OCI-LY7 (cell line): Measurements from ENCODE around the gene NIPBL.

Experiments used
- CTCF ChIP-seq: fragments of 200-600 bp; sonication (generic); conservative IDR thresholded peaks from 2 replicates; pipeline ENCODE4 v1.5.1; 2014; ENCODE audit warnings: mild to moderate bottlenecking, antibody characterized with exemption, low read length, moderate library complexity, mixed read lengths
- EZH2phosphoT487 ChIP-seq: fragments of 200-600 bp; sonication (generic); IDR thresholded peaks from 2 replicates; pipeline ENCODE4 v1.6.1; 2018; ENCODE audit warnings: low read depth, borderline replicate concordance, mild to moderate bottlenecking, mixed run types, antibody characterized with exemption, low read length, moderate library complexity, mixed read lengths

- TF ChIP-seq CTCF, result no peak
- no peak for TF ChIP-seq EZH2phosphoT487
Observed at GRCh38 chr5:37060030-37060429, 183.5 kb downstream of the NIPBL start.
